PC-9 (cell line): ENCODE data around the gene SNAPC1. TPM values are rescaled to one million over a fixed set of nuclear protein-coding genes. Genes with fewer than 3 reads are reported as not detected.
A peak's percentile ranks its signal among the peaks of the same experiment; 100 is the strongest.

Source experiments
- Bru-seq: library from RNA; stranded (reverse); fragments of 400-500 nt; gene quantifications from one replicate; lab custom pipeline; 2021; lab: Mats Ljungman, UMichigan
- BruChase-seq, 2 experiments: library from RNA; stranded (reverse); fragments of 400-500 nt; gene quantifications; one replicate each; lab custom pipeline; 2021; lab: Mats Ljungman, UMichigan
- BruUV-seq: library from RNA; stranded (reverse); fragments of 400-500 nt; replicated peaks from 2 replicates; lab custom pipeline; 2021; lab: Mats Ljungman, UMichigan
- CTCF ChIA-PET: fragments of 300-600 bp; sonication (Branson Sonifier 250); formaldehyde crosslinking; loops from one replicate; lab custom pipeline; 2022; ENCODE audit warnings: antibody characterized with exemption; lab: Charles Lee
- POLR2A ChIA-PET: fragments of 300-600 bp; sonication (Branson Sonifier 250); formaldehyde crosslinking; loops from one replicate; lab custom pipeline; 2022; ENCODE audit warnings: antibody characterized with exemption; ENCODE audit not compliant: unreplicated experiment; lab: Charles Lee
- DNase-seq, 2 experiments: peaks; one replicate each; pipeline versions ENCODE4 v3.0.0 to v3.0.0-alpha.2; 2015 to 2022; ENCODE audit warnings: mixed read lengths in 1 of 2
- H2AFZ ChIP-seq: fragments of 200-600 bp; sonication (generic); 2 replicates; pipeline ENCODE4 v1.8.1; 2017; ENCODE audit warnings: antibody characterized with exemption
- H3F3A ChIP-seq: fragments of 200-600 bp; sonication (generic); 2 replicates; pipeline ENCODE4 v1.8.1; 2017; ENCODE audit warnings: antibody characterized with exemption, mild to moderate bottlenecking, low read depth; ENCODE audit not compliant: insufficient read depth
- H3K27ac ChIP-seq: fragments of 200-600 bp; sonication (generic); 2 replicates; pipeline ENCODE4 v1.6.1; 2016; ENCODE audit warnings: mixed run types
- H3K27me3 ChIP-seq: fragments of 200-600 bp; sonication (generic); 2 replicates; pipeline ENCODE4 v1.6.1; 2016; ENCODE audit warnings: low read depth, mixed run types; ENCODE audit not compliant: insufficient read depth
- H3K36me3 ChIP-seq: fragments of 200-600 bp; sonication (generic); 2 replicates; pipeline ENCODE4 v1.6.1; 2016; ENCODE audit warnings: low read depth, mixed run types
- H3K4me1 ChIP-seq: fragments of 200-600 bp; sonication (generic); replicated peaks from 2 replicates; pipeline ENCODE4 v1.6.1; 2016; ENCODE audit warnings: mixed run types; ENCODE audit not compliant: insufficient read depth
- H3K4me2 ChIP-seq: fragments of 200-600 bp; sonication (generic); 2 replicates; pipeline ENCODE4 v1.6.1; 2017; ENCODE audit warnings: mixed run types
- H3K4me3 ChIP-seq: fragments of 200-600 bp; sonication (generic); 2 replicates; pipeline ENCODE4 v1.6.1; 2016; ENCODE audit warnings: mixed run types
- H3K79me2 ChIP-seq: fragments of 200-600 bp; sonication (generic); 2 replicates; pipeline ENCODE4 v1.6.1; 2017; ENCODE audit warnings: low read depth, mixed run types
- H3K9me2 ChIP-seq: fragments of 200-600 bp; sonication (generic); 2 replicates; pipeline ENCODE4 v1.8.1; 2017; ENCODE audit warnings: mild to moderate bottlenecking; ENCODE audit not compliant: insufficient read depth
- H3K9me3 ChIP-seq: fragments of 200-600 bp; sonication (generic); 2 replicates; pipeline ENCODE4 v1.8.1; 2016; ENCODE audit warnings: low read depth; ENCODE audit not compliant: insufficient read depth
- H4K20me1 ChIP-seq: fragments of 200-600 bp; sonication (generic); 2 replicates; pipeline ENCODE4 v1.8.1; 2017; ENCODE audit not compliant: insufficient read depth
- CTCF ChIP-seq: fragments of 200-600 bp; sonication (generic); conservative IDR thresholded peaks from 2 replicates; pipeline ENCODE4 v1.6.1; 2017; ENCODE audit warnings: mixed run types, antibody characterized with exemption, mild to moderate bottlenecking, moderate library complexity
- EZH2 ChIP-seq: fragments of 200-600 bp; sonication (generic); IDR thresholded peaks from 2 replicates; pipeline ENCODE4 v1.8.0; 2017; ENCODE audit warnings: antibody characterized with exemption, low read depth
- intact Hi-C: fragments of 100-400 bp; cut with micrococcal nuclease; formaldehyde crosslinking; loops from one replicate; pipeline ENCODE4 v1.10.0; 2022; ENCODE audit not compliant: unreplicated experiment
- long read RNA-seq: library from polyadenylated mRNA; stranded (forward); transcript quantifications from one replicate; pipeline ENCODE4 v2.0.0, GENCODE V29; 2022
- total RNA-seq: library from RNA; stranded (reverse); gene quantifications from 2 replicates; pipeline ENCODE4 v1.2.3, GENCODE V29; 2021

The SNAPC1 gene
- total RNA-seq (17.9 and 18.0 TPM in 2 replicates), Bru-seq, nascent RNA (percentile 95 among the genes with signal in this experiment), BruChase-seq, experiment 1, labeled RNA remaining after a 2-hour chase (percentile 96 among the genes with signal in this experiment), BruChase-seq, experiment 2, labeled RNA remaining after a 6-hour chase (percentile 76 among the genes with signal in this experiment)
- long read RNA-seq, transcript SNAPC1-201 (10 exons, 2,656 nt) = major isoform, 67 of 76 reads
- long read RNA-seq, partial matches to known transcripts = 4 of 76 reads
- long read RNA-seq, other reads (novel, unspliced or antisense) = 5 of 76 reads

- Histone ChIP-seq H3K27me3 (no peaks in the 10 kb centered on the region), H3K79me2 (peaks cover 48% of the 10 kb centered on the region), H3F3A (peaks cover 9% of the 10 kb centered on the region), H4K20me1 (no peaks in the 10 kb centered on the region; the same call in 1 of the 2 replicates), H3K4me3 (peak within 1 kb of the TSS; percentile 72), H3K36me3 (peaks cover 8% of the 10 kb centered on the region; the same call in 1 of the 2 replicates), H3K4me2 (peak within 1 kb of the TSS; percentile 90), H3K4me1 (peaks cover 40% of the 10 kb centered on the region), H3K9me2 (no peaks in the 10 kb centered on the region), H3K27ac (peak within 1 kb of the TSS; percentile 72), H3K9me3 (no peaks in the 10 kb centered on the region), H2AFZ (peak within 1 kb of the TSS; percentile 95)
- DNase-seq = peak; percentile 97
- TF ChIP-seq EZH2 (no peak), CTCF (no peak)
- TSS peak; percentile 95 for BruUV-seq
- intact Hi-C loops = loop anchor here (1.0 kb wide), 1 partner anchor 11 kb away; no protein-coding TSS in a partner anchor
- ChIA-PET CTCF (interaction anchor here (0.6 to 1.0 kb wide), 3 partner anchors 24 to 215 kb away, joined by 3 read pairs; no protein-coding TSS in a partner anchor), POLR2A (interaction anchor here (0.5 to 1.3 kb wide), 20 partner anchors 8 to 399 kb away, joined by 3 to 29 read pairs (median 5); no protein-coding TSS in a partner anchor)
Measured at GRCh38 chr14:61761959-61762786, at the start of gene SNAPC1. TSS of gene SNAPC1 (plus strand) at chr14:61762420. CDS start at chr14:61762461, 41 bp downstream.

- Histone ChIP-seq H3K36me3 (peaks cover 14% of the 10 kb centered on the region; the same call in 1 of the 2 replicates), H3K4me1 (peaks cover 89% of the 10 kb centered on the region), H3K27me3 (no peaks in the 10 kb centered on the region), H3K9me2 (no peaks in the 10 kb centered on the region), H3K4me2 (peak overlapping the region; percentile 3), H3K9me3 (no peaks in the 10 kb centered on the region), H3K4me3 (no peak overlapping the region), H3K79me2 (peaks cover 100% of the 10 kb centered on the region), H3F3A (peaks cover 93% of the 10 kb centered on the region), H2AFZ (no peak overlapping the region), H4K20me1 (peaks cover 100% of the 10 kb centered on the region), H3K27ac (peak overlapping the region; percentile 22)
- DNase-seq = no peak
- CTCF ChIA-PET = no interaction called here
- BruUV-seq = no TSS peak
- intact Hi-C loops = no loop called here
- POLR2A ChIA-PET = no interaction called here
- no peak for TF ChIP-seq CTCF
- TF ChIP-seq EZH2 = no peak
Measured at GRCh38 chr14:61713724-61714437, 48.3 kb upstream of the SNAPC1 start.

GRCh38 chr14:61716956-61717355 lies 45.3 kb upstream of the SNAPC1 start:
- H4K20me1 ChIP-seq = peaks cover 86% of the 10 kb centered on the region

More at GRCh38 chr14:61716956-61717355, 45.3 kb upstream of the SNAPC1 start:
- TF ChIP-seq CTCF (no peak), EZH2 (no peak)
- Histone ChIP-seq H3K27ac (peak overlapping the region; percentile 40), H3F3A (peaks cover 94% of the 10 kb centered on the region), H3K4me1 (peaks cover 82% of the 10 kb centered on the region), H3K9me2 (no peaks in the 10 kb centered on the region), H3K4me2 (no peak overlapping the region), H3K27me3 (no peaks in the 10 kb centered on the region), H2AFZ (no peak overlapping the region), H3K9me3 (no peaks in the 10 kb centered on the region), H3K79me2 (peaks cover 98% of the 10 kb centered on the region), H3K36me3 (peaks cover 33% of the 10 kb centered on the region), H3K4me3 (no peak overlapping the region)
- ChIA-PET POLR2A (interaction anchor here (0.6 to 0.7 kb wide), 2 partner anchors 18 to 193 kb away, joined by 3 read pairs; no protein-coding TSS in a partner anchor), CTCF (no interaction called here)
- intact Hi-C loops = no loop called here
- DNase-seq = no peak
- BruUV-seq = no TSS peak
